HG03025 (cell line): ENCODE results near the gene SERTAD3.
A peak's percentile ranks its signal among the peaks of the same experiment; 100 is the strongest.
"Not testable (repeated sequence)": the region's sequence is repeated elsewhere in the genome, so short reads cannot be mapped to it uniquely, and the experiment has no call there.

Source experiments
- ATAC-seq: cut with Tn5 transposase; IDR thresholded peaks from one replicate; pipeline ENCODE4 v1.9.1; 2021; ENCODE audit warnings: mild to moderate bottlenecking, moderate library complexity; ENCODE audit not compliant: unreplicated experiment, low FRiP score

The SERTAD3 gene

GRCh38 chr19:40430242-40430641 is 13.9 kb downstream of the SERTAD3 start:
- ATAC-seq: not testable (repeated sequence)

DNA sequence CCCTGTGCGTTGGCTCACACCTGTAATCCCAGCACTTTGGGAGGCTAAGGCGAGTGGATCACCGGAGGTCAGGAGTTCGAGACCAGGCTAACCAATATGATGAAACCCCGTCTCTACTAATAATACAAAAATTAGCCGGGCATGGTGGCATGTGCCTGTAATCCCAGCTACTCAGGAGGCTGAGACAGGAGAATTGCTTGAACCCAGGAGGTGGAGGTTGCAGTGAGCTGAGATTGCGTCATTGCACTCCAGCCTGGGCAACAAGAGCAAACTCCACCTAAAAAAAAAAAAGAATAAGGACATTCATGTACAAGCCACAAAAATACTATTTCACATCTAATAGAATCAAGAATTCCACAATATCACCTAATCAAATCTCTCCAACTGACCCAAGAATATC is 15.9 kb downstream of the SERTAD3 start:
- not testable (repeated sequence) for ATAC-seq

GRCh38 chr19:40425450-40426287 is 18.5 kb downstream of the SERTAD3 start, which contains the start of gene SERTAD1:
SERTAD1 (minus strand) TSS chr19:40425992; CDS start chr19:40423546, 2,446 bp downstream.
- ATAC-seq: peak; percentile 79

GRCh38 chr19:40424637-40425449 is 19.3 kb downstream of the SERTAD3 start:
- no peak for ATAC-seq

DNA sequence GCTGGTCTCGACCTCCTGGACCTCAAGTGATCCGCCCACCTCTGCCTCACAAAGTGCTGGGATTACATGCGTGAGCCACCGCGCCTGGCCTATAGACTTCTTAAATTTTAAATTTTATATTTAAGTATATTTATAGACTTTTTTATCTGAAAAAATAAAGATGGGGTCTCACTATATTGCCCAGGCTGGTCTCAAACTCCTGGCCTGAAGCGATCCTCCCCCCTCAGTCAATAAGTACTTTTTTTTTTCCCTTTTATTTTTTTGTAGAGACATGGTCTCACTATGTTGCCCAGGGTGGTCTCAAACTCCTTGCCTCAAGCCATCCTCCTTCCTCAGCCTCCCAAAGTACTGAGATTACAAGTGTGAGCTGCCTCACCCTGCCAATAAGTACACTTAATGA is 20.2 kb downstream of the SERTAD3 start:
- no peak for ATAC-seq

DNA sequence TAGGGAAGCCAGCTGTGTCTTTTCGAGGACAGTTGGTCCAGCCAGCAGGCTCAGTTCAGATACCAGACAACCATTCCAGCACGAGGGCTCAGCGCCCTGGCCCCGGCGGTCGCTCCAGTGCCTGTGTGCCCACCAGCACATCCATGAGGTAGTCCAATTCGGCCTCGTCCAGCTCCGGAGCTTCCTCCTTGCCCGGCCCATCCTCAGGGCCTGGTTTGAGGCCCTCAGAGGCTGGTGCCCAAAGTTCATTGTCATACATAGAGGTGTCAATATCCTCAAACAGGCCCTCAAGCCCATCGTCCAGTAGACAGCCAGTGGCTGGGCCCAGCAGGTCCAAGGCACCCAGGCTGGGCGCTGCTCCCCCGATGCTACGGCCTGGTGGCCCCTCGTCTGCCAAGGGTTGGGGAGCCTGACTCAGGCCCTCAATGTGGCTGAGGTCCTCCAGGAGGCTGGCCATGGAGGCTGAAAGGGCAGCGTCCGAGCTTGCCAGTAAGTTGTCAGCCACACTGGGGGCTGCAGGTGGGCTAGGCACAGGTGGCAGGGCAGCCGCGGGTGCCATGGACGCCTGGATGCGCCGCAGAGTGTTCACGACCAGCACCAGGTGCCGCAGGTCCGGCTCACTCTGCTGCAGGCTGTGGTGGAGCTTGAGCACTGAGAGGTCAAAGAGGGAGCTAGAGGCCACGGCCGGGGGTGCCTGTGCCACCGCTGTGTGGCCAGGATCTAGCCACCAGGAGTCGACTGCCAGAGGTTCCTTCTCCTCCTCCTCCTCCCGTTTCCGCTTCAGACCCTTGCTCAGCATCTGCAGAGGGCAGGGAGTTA is 21.2 kb downstream of the SERTAD3 start:
- no peak for ATAC-seq

DNA sequence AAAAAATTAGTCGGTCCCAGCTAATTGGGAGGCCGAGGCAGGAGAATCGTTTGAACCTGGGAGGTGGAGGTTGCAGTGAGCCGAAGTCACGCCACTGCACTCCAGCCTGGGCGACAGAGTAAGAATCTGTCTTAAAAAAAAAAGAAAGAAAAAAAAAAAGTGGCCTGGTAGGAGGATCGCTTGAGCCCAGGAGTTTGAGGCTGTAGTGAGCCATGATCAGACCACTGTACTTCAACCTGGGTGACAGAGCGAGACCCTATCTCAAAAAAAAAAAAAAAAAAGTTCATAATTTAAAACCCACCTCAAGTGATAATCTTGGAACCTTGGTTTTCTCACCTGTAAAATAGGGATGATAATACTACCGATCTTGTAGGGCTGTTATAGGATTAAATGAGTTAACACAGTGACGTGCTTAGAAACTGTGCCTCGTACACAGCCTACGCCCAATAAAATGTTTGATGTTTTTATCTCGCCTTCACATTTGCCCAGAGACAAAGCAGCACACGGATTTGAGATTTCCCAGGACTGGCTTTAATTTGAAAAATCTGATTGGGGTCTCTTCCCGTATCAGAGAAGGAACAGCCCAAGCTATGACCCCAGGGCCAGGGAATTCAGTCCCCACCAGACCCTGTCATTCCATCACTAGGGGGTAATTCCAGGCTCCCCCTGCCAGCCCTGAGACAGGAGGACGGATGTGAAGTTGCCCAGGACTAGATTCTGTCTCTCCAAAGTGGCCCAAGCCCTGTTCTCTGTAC is 22.0 kb downstream of the SERTAD3 start:
- ATAC-seq: no peak

- ATAC-seq: no peak
Observed at GRCh38 chr19:40420766-40421765, 23.1 kb downstream of the SERTAD3 start.

DNA sequence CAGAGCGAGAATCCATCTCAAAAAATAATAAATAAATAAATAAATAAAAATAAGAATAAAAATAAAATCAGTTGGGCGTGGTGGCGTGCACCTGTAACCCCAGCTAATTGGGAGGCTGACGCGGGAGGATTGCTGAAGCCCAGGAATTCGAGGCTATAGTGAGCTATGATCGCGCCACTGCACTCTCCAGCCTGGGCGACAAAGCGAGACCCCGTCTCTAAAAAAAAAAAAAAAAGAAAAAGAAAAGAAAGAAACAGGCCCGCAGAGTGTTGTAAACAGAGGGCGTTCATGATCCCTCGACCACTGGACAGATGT is 23.7 kb downstream of the SERTAD3 start:
- no peak for ATAC-seq

- ATAC-seq: no peak
Observed at GRCh38 chr19:40419780-40420179, 24.4 kb downstream of the SERTAD3 start.

- no peak for ATAC-seq
Observed at GRCh38 chr19:40419066-40419612, 25.0 kb downstream of the SERTAD3 start.

DNA sequence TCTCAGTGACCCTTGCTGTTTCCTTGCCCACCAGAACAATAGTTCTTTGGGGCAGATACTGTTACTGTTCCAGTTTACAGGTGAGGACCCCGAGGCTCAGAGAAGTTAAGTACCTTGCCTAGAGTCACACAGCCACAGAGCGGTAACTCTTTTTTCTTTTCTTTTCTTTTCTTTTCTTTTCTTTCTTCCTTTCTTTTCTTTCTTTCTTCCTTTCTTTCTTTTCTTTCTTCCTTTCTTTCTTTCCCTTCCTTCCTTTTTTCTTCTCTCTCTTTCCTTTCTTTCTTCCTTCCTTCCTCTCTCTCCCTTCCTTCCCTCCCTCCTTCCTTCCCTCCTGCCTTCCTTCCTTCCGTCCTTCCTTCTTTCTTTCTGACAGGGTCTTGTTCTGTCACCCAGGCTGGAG is 26.1 kb downstream of the SERTAD3 start:
- ATAC-seq: no peak

- ATAC-seq: no peak
Observed at GRCh38 chr19:40417643-40417981, 26.5 kb downstream of the SERTAD3 start.

DNA sequence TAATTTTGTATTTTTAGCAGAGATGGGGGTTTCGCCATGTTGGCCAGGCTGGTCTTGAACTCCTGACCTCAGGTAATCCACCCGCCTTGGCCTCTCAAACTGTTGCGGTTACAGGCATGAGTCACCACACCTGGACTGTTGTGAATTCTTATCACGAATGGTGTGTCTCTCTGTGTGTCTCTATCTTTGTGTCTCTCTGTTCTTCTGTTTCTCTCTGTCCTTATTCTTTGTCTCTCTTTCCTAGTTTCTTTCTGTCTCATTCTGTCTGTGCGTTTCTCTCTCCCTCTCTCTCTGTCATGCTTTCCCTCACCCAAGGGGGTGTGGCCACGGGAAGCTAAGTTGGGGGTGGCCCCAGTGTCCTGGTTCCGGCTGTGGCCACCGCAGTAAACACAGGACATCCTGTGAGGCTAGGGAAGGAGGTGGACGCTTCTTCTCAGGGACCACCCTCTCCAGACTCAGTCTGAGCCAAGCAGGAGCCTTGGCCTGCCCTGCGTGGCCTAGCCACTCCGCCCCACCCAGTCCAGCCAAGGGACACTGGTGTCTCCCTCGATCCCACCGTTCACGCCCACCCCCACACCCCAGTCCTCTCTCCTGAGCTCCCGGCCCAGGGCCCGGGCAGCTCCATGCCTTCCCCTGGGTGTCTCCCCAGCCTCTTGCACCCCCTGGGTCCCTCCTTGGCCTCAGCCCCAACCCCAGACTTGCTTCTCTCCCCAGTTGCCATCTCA is 27.1 kb downstream of the SERTAD3 start:
- ATAC-seq: no peak

- ATAC-seq: no peak
Observed at GRCh38 chr19:40415768-40416167, 28.4 kb downstream of the SERTAD3 start.

DNA sequence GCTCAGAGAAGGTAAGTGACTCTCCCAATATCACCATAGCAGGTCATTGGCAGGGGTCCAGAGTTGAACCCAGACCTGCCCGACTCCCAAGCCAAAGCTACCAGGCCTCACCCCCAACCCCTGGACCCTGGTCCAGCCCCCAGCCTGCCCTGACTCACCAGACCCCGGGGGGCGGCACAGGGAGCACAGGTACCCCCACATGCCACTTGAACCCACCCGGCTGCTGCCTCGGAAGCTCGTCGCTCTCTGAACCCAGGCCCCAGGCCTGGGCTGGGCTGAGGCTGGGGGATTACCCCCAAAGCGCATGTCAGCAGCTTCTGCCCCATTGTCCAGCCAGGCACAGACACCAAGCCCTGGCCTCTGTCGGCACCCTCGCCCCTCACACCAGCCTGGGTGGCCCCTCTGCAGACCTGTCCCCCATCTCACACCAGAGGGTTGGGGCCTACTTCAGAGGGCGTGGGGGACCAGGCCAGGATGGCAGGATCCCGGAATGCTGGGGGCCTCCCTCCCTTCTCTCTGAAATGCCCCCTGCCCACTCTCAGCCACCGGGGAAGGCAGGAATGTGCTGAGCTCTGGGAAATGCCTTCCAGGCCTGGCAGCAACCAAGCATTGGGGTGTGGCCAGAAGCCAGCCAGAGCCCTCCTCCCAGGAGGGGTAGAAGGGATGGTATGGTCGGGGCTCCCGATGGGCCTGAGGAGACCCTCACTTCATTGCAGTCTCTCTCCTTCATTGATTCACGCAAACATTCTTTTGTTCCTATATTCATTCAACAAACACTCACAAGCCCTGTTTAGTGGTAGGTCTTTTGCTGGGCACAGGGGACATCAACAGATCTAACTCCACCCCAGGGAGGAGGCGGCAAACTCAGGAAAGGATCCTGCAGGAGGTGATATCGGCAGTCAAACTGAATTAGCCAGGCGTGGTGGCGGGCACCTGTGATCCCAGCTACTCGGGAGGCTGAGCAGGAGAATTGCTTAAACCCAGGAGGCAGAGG is 29.3 kb downstream of the SERTAD3 start:
- no peak for ATAC-seq

DNA sequence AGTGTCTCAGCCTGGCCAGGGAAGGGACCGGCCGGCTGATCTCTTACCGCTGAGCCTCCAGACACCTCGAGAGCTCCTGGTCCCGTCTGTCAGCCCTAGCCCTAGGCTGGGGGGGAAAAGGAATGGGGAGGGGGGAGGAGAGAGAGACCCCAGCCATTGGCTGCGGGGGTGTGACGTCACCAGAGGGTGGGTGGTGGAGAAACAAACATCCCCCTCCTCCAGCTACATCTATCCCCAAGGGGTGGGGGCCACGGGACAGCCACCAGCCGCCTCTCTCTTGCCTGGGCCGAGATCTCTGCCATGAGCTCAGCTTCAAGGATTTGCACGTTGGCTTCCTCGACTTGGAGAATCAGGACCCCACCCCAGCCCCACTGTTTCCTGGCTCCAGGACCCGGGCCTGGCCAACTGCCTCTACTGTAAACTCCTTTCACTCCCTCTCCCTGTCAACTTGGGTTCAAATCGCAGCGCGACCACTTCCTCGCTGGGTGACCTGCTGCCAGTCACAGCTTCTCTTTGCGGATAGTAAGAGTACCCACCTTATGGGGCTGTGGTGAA is 30.8 kb downstream of the SERTAD3 start, which contains the start of gene PRX:
TSS of gene PRX (minus strand) at position 88 of the 555 bp plus-strand sequence. CDS start 5,446 bp downstream, outside the sequence.
- no peak for ATAC-seq
